ENCODE measurements around the gene PTPRM. TPM values are rescaled to one million over a fixed set of nuclear protein-coding genes. Genes with fewer than 3 reads are reported as not detected.

Gene PTPRM
- total and polyA plus RNA-seq, 4 donors = 9.2 to 23.0 (median 12.7) TPM

DNA sequence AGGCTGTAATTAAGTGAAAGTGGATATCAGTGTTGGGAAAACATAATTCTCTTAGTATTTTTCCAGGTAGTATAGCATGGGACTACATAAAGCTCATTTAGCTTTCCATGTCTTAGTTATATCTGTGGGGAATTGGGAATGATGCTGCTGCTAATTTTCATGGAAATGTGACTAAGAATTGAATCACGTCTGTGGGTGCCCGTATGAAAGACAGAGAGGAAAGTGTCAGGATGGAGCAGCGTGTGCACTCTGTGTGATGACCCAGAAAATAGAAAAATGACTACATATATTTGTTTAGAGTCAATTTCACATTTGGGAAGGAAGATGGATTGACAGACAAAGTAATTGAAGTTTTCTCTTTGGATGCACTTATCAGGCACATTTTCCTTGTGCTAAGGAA is 212.1 kb downstream of the PTPRM start:
- TF ChIP-seq GABPA (IDR thresholded peaks at IDR 0.05 in 1 of 2, conservative IDR thresholded peaks at IDR 0.05 in 1 of 2) (no peak), SP1 (IDR thresholded peaks at IDR 0.05) (no peak), HNF4A (conservative IDR thresholded peaks at IDR 0.05) (no peak), RXRA (IDR thresholded peaks at IDR 0.05) (no peak), FOXA1 (IDR thresholded peaks at IDR 0.05) (no peak), FOXA2 (IDR thresholded peaks at IDR 0.05) (no peak)
- TF ChIP-seq, protein P1, sequence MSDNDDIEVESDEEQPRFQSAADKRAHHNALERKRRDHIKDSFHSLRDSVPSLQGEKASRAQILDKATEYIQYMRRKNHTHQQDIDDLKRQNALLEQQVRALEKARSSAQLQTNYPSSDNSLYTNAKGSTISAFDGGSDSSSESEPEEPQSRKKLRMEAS (IDR thresholded peaks at IDR 0.05) = no peak
- Histone ChIP-seq H3K4me3 (ENCODE audit: low read depth in 1 of 3, low read length in 3 of 3) (no peak overlapping the region), H3K9ac (ENCODE audit: low read depth in 1 of 2, low read length in 2 of 2) (no peak overlapping the region), H3K4me1 (ENCODE audit: control insufficient read depth in 4 of 4, insufficient read depth in 4 of 4, low read length in 3 of 4) (no peaks in the 10 kb centered on the region), H3K9me3 (ENCODE audit: control insufficient read depth in 4 of 4, low read length in 3 of 4) (no peaks in the 10 kb centered on the region), H3K27me3 (ENCODE audit: control insufficient read depth in 4 of 4, insufficient read depth in 4 of 4, low read length in 3 of 4) (no peaks in the 10 kb centered on the region), H3K27ac (ENCODE audit: low read depth in 1 of 2, low read length in 2 of 2) (no peak overlapping the region), H3K36me3 (ENCODE audit: control insufficient read depth in 4 of 4, insufficient read depth in 3 of 4, low read depth in 1 of 4, low read length in 3 of 4) (no peaks in the 10 kb centered on the region)
- DNase-seq (ENCODE audit: low spot score) = no peak
- WGBS = 92% methylated on average over 3 of the region's 3 CpGs

DNA sequence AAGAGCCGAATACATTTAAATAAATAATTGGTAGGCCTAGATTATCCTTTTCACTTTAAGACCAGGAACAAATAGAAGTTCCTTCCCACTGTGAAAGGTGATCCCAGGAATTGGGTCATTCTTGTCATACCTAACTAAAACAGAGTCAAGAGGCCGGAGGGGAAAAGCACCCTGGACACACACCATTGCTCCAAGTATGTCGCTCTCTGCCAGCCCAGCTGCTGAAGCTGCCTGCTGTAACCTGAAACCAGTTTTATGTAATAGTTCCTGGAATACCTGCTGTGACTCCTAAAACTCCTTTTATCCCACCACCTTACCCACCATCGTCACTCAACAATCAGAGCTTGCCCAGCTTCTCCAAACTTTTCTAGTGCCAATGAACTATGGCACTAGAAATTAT is 217.1 kb downstream of the PTPRM start:
- H3K4me1 ChIP-seq (ENCODE audit: control insufficient read depth in 4 of 4, insufficient read depth in 4 of 4, low read length in 3 of 4) = peaks cover 0 to 2% (median 0%) of the 10 kb centered on the region in 4 donors
- no peak for DNase-seq (ENCODE audit: low spot score)
- no peak overlapping the region for H3K4me3 ChIP-seq (ENCODE audit: low read depth in 1 of 3, low read length in 3 of 3)
- TF ChIP-seq GABPA (IDR thresholded peaks at IDR 0.05 in 1 of 2, conservative IDR thresholded peaks at IDR 0.05 in 1 of 2) (no peak), HNF4G (IDR thresholded peaks at IDR 0.05) (no peak), SP1 (IDR thresholded peaks at IDR 0.05) (no peak), RAD21 (IDR thresholded peaks at IDR 0.05) (no peak), RXRA (IDR thresholded peaks at IDR 0.05) (no peak), TAF1 (conservative IDR thresholded peaks at IDR 0.05) (no peak), JUND (IDR thresholded peaks at IDR 0.05) (no peak), FOXA1 (IDR thresholded peaks at IDR 0.05) (no peak)
- TF ChIP-seq, protein P1 (IDR thresholded peaks at IDR 0.05) = no peak
- TF ChIP-seq, protein P2, sequence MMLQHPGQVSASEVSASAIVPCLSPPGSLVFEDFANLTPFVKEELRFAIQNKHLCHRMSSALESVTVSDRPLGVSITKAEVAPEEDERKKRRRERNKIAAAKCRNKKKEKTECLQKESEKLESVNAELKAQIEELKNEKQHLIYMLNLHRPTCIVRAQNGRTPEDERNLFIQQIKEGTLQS (IDR thresholded peaks at IDR 0.05) = no peak
- TF ChIP-seq, protein P3, sequence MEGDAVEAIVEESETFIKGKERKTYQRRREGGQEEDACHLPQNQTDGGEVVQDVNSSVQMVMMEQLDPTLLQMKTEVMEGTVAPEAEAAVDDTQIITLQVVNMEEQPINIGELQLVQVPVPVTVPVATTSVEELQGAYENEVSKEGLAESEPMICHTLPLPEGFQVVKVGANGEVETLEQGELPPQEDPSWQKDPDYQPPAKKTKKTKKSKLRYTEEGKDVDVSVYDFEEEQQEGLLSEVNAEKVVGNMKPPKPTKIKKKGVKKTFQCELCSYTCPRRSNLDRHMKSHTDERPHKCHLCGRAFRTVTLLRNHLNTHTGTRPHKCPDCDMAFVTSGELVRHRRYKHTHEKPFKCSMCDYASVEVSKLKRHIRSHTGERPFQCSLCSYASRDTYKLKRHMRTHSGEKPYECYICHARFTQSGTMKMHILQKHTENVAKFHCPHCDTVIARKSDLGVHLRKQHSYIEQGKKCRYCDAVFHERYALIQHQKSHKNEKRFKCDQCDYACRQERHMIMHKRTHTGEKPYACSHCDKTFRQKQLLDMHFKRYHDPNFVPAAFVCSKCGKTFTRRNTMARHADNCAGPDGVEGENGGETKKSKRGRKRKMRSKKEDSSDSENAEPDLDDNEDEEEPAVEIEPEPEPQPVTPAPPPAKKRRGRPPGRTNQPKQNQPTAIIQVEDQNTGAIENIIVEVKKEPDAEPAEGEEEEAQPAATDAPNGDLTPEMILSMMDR (IDR thresholded peaks at IDR 0.05; ENCODE audit: low read depth, low read length, missing input control) = no peak
- 97% methylated on average over 4 of the region's 4 CpGs for WGBS
- H3K27me3 ChIP-seq (ENCODE audit: control insufficient read depth in 4 of 4, insufficient read depth in 4 of 4, low read length in 3 of 4) = no peaks in the 10 kb centered on the region
- H3K9me3 ChIP-seq (ENCODE audit: control insufficient read depth in 4 of 4, low read length in 3 of 4) = no peaks in the 10 kb centered on the region
- no peak overlapping the region for H3K9ac ChIP-seq (ENCODE audit: low read depth in 1 of 2, low read length in 2 of 2)
- no peak overlapping the region for H3K27ac ChIP-seq (ENCODE audit: low read depth in 1 of 2, low read length in 2 of 2)
- H3K36me3 ChIP-seq (ENCODE audit: control insufficient read depth in 4 of 4, insufficient read depth in 3 of 4, low read depth in 1 of 4, low read length in 3 of 4) = no peaks in the 10 kb centered on the region

DNA sequence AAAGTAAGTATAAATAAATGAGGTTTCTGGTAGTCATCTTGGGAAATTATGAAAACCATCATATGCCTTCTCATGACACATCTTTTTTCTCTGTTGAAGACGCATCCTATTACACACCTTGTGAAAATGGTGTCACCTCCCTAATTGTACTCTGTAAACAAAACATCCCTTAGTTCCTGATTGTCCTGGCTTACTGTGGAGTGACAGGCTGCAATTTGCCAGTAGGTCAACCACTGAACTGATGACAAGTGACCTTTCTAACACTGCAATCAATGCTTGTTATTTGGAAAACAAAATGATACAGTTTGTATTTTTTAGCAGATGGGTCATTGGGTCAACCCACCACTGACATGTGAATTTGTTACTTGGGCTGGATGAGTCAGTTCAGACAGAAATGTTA is 219.5 kb downstream of the PTPRM start:
- 94% methylated on average over 1 of the region's 1 CpG for WGBS
- Histone ChIP-seq H3K27me3 (ENCODE audit: control insufficient read depth in 4 of 4, insufficient read depth in 4 of 4, low read length in 3 of 4) (no peaks in the 10 kb centered on the region), H3K4me3 (ENCODE audit: low read depth in 1 of 3, low read length in 3 of 3) (no peak overlapping the region), H3K9me3 (ENCODE audit: control insufficient read depth in 4 of 4, low read length in 3 of 4) (no peaks in the 10 kb centered on the region), H3K4me1 (ENCODE audit: control insufficient read depth in 4 of 4, insufficient read depth in 4 of 4, low read length in 3 of 4) (peaks cover 0 to 2% (median 0%) of the 10 kb centered on the region in 4 donors), H3K27ac (ENCODE audit: low read depth in 1 of 2, low read length in 2 of 2) (no peak overlapping the region), H3K36me3 (ENCODE audit: control insufficient read depth in 4 of 4, insufficient read depth in 3 of 4, low read depth in 1 of 4, low read length in 3 of 4) (no peaks in the 10 kb centered on the region), H3K9ac (ENCODE audit: low read depth in 1 of 2, low read length in 2 of 2) (no peak overlapping the region)
- TF ChIP-seq FOXA1 (IDR thresholded peaks at IDR 0.05) (no peak), GABPA (IDR thresholded peaks at IDR 0.05 in 1 of 2, conservative IDR thresholded peaks at IDR 0.05 in 1 of 2) (no peak), HNF4A (conservative IDR thresholded peaks at IDR 0.05) (no peak), FOXA2 (IDR thresholded peaks at IDR 0.05) (no peak), JUND (IDR thresholded peaks at IDR 0.05) (no peak)
- DNase-seq (ENCODE audit: low spot score) = no peak
